Activated CD4-positive, CD25-positive, alpha-beta regulatory T cell treated with anti-CD3 and anti-CD28 coated beads, Interleukin-2, amount 50 U/mL, for 24 hours (primary cell): ENCODE results near the gene IZUMO1.

ENCODE experiments used
- ATAC-seq, 2 donors: fragments of 150-1000 bp; cut with Tn5 transposase; one replicate each; pipeline ENCODE4 v1.10.0; 2021; ENCODE audit warnings: mild to moderate bottlenecking in 1 of 2, moderate library complexity in 1 of 2

Gene IZUMO1

GRCh38 chr19:48757089-48757675 lies 10.5 kb upstream of the IZUMO1 start:
- no peak for ATAC-seq

GRCh38 chr19:48756686-48757085 lies 10.0 kb upstream of the IZUMO1 start:
- no peak for ATAC-seq

- no peak for ATAC-seq
These were observed 9.5 kb upstream of the IZUMO1 start for GRCh38 chr19:48756212-48756611.

DNA sequence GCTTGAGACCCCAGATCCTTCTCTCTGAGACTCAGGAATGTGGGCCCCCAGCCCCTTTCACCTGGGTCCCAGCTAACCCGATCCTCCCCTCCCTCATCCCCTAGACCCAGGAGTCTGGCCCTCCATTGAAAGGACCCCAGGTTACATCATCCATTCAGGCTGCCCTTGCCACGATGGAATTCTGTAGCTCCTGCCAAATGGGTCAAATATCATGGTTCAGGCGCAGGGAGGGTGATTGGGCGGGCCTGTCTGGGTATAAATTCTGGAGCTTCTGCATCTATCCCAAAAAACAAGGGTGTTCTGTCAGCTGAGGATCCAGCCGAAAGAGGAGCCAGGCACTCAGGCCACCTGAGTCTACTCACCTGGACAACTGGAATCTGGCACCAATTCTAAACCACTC lies 9.1 kb upstream of the IZUMO1 start:
- no peak for ATAC-seq

- no peak for ATAC-seq
These were observed 8.5 kb upstream of the IZUMO1 start, which contains the start of gene FGF21 for GRCh38 chr19:48755084-48755641. Gene FGF21, plus strand, starts transcription at chr19:48755524. Its CDS starts 713 bp downstream, at chr19:48756237.

DNA sequence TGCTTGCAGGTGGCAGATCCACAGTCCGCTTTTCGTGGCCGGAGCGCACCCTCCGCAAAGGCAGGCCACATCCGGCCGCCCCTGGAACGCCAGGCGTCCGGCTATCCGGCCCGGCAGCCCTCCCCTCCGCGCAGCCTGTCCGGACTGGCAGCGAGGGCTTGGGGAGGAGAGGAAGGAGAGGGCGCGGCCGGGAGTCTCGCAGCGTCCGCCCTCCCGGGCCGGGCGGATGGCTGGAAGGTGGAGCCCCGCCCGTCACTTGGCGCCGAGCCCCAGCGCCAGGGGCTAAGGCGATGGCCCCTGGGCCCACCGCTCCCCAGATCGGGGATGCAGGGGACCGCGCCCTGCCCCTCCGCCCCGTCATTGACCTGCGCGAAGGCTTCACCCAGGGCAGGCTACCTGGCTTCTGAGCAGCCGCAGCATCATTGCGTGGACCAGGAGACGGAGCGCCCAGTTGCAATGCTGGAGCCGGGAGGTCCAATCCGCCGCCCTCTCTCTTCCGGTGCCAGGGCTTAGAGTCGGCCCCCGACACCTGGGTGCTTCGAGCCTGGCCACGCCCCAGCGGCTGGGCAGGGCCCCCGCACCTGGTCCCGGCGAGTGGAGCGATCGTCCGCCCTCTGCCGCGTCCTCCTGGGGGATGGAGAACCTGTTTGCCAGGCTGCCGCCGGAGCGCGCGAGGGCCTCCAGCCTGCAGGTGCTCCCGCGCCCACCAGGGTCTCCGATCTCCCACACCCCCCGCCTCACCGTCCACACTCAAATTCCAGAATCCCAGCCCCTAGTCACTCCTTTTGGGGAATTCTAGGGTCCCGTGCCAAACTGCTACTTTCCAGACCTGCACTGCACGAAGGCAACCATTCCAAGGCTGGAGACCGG lies 6.0 kb upstream of the IZUMO1 start, which contains the start of gene FUT1:
Gene FUT1 (minus strand): TSS at position 146 of the 870 bp plus-strand sequence. CDS start 1,360 bp downstream, outside the sequence.
- peak; percentile 48 to 63 for ATAC-seq

- ATAC-seq, result no peak
These were observed 5.3 kb upstream of the IZUMO1 start for GRCh38 chr19:48751845-48752495.

DNA sequence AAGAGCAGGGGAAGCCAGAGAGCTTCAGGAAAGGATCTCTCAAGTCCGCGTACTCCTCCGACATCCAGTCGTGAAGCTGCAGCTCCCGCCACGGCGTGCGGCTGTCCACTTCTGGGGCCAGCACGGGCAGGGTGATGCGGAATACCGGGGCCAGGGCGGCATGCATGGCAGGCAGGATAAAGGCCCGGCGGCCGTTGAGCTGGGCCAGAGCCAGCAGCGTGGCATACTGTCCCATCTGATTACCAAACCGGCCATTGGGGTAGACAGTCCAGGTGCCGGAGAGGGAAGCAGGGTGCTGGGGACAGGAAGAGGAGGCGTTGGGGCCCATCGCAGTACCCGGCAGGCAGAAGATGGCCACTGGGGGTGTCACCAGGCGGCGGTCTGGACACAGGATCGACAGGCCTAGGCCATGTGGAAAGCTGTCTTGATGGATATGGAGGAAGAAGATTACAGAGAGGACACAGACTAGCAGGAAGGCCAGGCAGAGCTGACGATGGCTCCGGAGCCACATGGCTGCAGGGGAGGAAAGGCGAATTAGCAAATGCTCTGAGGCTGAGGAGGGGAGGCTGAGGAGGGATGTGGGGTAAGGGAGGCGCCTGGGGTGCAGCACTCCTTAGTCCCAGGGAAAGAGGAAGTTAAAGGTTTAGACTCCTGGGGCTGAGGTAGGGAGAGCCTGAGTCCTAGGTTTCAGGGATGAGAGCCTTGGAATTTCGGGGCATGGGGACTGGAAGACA lies 4.2 kb upstream of the IZUMO1 start:
- no peak for ATAC-seq

DNA sequence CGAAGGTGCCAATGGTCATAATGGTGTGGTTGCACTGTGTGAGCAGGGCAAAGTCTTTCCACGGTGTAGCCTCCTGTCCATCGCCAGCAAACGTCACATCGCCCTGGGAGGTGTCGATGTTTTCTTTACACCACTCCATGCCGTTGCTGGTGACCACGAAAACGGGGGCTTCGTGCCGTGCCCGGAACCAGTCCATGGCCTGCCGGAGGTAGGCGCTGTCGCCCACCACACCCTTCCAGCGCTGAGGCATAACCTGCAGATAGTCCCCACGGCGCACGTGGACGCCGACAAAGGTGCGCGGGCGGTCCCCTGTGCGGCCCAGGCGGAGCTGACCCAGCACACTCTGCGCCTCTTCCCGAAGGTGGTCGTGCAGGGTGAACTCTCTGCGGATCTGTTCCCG lies 3.6 kb upstream of the IZUMO1 start:
- no peak for ATAC-seq

- no peak for ATAC-seq
These were observed 3.0 kb upstream of the IZUMO1 start for GRCh38 chr19:48749571-48750198.

DNA sequence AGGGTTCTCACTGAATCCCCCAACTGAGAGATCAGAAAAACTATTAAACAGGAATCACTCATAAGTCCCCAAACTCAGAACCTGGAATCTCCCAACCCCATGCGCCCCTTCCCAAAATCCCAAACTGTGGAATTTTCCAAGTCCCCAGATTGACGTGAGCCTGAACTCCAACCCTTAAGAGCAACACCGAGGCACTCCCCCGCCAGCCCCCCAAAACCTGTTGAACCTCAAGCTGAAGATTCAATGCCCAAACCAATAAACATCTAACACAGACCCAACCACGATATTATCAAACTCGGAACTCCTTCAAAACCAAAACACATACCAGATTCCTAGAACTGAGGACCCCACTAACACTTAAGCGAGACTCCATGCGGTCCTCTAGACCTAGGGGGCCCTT lies 599 bp downstream of the IZUMO1 start:
- ATAC-seq, result no peak

- ATAC-seq, result peak; percentile 73 to 78
These were observed 1.3 kb downstream of the IZUMO1 start for GRCh38 chr19:48745208-48745995.

GRCh38 chr19:48742096-48742495 lies 4.6 kb downstream of the IZUMO1 start:
- no peak for ATAC-seq

DNA sequence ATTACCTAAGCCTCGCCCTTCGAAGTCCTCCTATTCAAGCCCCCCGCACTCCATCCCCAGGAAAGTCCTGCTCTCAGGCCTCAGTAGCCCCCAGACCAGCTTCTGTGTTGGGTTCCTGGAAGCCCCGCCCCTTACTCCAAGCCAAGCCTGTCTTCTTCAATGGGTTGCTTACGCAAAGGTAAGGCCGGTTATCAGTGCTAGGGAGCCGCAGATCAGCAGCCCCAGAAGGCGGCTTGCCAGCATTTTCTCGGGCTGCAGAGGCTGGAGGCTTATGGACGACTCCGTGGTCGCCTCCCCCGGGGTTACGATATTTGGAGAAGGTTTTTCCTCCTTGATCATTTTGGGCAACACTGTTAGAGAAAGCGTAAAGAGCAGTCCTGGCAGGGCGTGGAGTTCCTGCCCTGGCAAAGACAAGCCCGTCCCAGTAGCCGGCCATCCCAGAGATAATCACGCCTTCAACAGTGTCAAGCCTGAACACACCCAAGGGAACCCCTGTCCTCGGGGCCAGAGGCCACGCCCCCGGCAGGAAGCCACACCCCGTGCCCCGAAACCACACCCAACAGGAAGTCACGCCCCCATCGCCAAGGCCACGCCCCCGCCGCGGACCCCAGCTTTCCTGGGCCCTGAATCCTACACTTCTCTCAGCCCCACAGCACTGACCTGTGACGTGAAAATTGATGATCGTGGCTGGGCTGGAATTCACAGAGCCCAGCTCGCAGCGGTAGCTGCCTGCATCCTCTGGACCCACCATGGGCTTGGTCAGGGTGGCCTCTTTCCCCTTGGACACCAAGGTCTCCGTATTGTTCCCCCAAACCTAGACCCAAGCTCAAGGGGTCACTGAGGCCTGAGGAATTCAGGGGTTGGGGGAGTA lies 5.3 kb downstream of the IZUMO1 start:
- no peak for ATAC-seq

GRCh38 chr19:48740164-48740972 lies 6.3 kb downstream of the IZUMO1 start, which contains the start of gene RASIP1:
Gene RASIP1, minus strand, starts transcription at chr19:48740610. Its CDS starts 328 bp downstream, at chr19:48740282.
- ATAC-seq, result no peak

GRCh38 chr19:48739404-48740163 lies 7.1 kb downstream of the IZUMO1 start:
- ATAC-seq, result no peak

DNA sequence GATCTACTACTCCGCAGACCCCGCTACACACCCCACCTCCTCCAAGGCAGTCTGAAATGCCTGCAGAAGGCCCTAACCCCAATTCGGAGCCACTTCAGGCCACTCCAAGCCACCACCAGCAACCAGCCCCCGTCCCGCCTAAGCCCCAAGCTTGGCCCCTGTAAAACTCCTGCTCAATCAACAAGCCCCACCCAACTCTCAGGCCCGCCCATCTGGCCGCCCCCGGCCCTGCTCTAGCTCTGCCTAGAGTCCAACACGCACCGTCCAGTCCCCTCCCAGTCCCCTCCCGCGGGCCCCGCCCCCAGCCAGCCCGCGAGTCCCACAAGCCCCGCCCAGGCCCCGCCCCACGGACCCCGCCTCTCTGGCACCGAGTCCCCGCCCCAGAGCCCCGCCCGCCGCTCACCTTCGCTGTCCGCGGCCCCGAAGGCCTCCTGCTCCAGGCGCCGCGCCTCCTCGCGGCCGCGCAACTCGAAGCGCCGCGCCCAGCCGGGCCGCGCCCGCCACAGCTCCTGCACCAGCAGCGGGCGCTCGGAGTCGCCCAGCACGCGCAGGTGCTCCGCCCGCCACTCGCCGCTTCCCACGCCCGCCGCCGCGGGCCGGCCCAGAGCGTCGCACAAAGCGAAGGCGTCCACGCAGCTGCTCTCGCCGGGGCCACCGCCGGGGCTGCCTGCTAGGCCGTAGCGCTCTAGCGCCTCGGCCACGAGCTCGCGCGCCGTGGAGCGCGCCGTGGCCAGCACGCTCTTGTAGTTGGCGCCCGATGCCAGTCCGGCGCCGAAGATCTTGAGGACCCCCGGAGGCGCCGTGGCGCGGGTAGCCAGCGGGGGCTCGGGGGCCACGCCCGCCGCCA lies 7.9 kb downstream of the IZUMO1 start:
- peak; percentile 93 to 94 for ATAC-seq
